ENCODE measurements around the gene ITGB1.
A peak's percentile ranks its signal among the peaks of the same experiment; 100 is the strongest.

ITGB1 gene

DNA sequence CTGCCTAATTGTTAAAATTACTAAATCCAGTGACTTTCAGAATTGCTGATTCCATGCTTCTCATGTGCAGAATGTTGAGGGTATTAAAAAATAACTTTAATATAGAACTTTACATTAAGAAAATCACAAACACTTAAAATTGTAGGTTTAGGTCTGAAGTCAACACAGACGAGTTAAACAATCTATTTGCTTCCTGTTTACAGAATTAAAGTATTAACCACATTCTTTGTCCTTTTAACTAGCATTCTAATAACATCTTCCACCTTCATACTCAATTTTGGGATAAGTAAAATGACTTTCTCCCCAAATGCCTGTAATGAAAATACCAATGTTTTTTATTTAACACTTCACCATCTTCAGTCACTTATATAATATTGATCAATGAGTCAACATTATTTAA lies 2.2 kb downstream of the ITGB1 start:
- peak; percentile 16 for DNase-seq (ENCODE audit: low spot score)

DNA sequence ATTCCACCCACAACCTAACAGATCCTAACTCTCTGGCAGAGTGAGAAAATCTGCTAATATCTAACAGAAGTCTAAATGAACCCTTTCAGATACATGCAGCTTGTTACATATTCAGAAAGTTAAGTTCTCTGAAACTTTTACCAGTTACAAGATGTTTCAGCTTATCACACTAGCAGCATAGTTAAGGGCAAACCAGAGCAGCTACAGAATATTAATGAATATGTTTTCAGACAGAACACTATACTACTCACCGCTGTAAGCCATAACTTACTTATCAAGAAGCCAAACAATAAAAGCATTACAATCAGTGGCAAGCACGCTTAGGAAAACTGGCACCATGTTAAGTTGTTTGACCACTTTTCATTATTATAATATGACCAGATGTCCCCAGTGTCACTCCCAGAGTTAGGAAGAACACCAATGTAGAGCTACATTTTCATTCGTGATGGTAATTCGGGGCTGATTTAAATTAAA lies 2.7 kb downstream of the ITGB1 start:
- DNase-seq (ENCODE audit: low spot score), result peak; percentile 35

DNA sequence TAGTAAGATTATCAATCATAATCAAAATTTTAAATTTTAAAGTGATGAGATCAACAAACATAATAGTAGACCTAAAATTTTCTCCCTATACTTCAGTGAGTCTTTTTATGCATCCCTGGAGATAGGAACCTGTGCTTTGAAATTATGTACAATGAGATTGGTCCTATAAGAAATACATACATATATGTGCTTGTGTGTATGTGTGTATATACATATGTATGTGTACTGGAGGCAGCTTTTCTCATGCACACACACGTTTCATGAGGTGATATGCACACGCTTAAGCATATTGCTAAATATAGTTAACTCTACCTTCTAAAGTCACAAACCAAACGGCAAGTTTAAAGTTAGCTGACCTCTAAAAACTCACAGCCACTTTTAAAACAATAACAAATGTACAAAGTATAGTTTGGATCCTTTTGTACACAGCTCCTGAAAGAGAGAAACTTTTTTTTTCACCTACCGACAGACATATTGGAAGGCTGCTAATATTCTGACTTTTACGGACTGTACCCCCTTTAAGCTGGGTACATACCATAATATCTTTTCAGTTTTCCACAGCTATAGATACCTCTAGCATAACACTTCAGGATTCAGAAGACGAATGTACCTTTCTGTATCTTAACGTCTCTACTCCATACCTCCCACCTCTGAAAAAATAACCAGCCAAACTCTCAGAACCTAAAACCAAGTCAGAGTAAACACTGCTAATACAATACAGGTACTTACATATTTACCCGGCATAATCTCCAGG lies 3.3 kb downstream of the ITGB1 start:
- no peak for DNase-seq (ENCODE audit: low spot score)

DNA sequence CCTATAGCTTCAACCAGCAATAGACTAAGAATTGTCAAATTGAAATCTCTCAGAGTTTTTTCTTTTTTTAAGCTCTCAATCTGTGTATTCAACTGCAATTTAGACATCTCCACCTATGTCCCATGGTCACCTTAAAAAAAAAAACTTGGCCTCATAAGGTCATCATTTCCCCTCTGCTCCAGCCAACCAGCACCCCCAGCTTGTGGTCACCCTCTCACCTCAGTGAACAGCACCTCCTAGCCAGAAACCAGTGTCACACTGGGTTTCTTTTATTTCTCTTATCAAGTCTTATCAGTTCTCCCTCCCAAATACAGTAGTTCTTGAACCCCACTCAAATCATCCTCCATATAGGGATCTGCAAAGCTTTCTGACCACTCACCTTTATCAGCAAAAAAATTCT lies 4.0 kb downstream of the ITGB1 start:
- DNase-seq (ENCODE audit: low spot score), result peak; percentile 22

GRCh38 chr10:32953277-32953927 lies 4.6 kb downstream of the ITGB1 start:
- no peak for DNase-seq (ENCODE audit: low spot score)

DNA sequence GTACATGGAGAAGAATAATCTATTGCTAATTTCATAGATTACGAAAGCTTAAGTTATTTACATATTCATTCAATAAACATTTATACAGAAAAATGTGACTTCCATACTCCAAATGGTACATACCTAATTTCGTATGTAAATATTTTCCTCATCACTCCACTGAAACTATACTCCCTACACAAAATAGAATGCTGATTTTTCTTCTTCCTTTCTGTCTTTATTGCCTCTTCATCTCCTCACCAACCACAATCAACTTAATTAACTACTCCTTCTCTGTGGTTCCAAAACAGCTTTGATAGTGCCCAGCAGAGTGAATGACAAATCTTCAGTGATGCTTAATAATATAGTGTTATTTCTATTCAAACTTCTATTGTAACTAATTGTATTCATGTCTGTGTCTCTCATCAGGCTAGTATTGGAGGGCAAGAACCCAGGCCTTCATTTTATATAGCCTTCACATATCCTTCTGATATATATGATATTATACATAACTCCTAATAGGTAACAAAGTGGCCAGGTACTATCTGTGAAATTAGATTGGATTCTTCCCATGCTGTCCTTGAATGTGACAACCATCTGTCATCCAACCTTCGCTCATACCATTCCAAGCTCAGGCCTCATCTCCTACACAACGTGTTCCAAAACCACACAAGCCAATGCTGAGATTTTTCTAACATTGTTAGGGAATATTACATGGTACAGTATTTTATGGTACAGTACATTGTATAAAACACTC lies 5.3 kb downstream of the ITGB1 start:
- DNase-seq (ENCODE audit: low spot score), result no peak

- no peak for DNase-seq (ENCODE audit: low spot score)
Measured at GRCh38 chr10:32952094-32952493, 5.9 kb downstream of the ITGB1 start.

GRCh38 chr10:32951111-32951510 lies 6.9 kb downstream of the ITGB1 start:
- DNase-seq (ENCODE audit: low spot score), result no peak

DNA sequence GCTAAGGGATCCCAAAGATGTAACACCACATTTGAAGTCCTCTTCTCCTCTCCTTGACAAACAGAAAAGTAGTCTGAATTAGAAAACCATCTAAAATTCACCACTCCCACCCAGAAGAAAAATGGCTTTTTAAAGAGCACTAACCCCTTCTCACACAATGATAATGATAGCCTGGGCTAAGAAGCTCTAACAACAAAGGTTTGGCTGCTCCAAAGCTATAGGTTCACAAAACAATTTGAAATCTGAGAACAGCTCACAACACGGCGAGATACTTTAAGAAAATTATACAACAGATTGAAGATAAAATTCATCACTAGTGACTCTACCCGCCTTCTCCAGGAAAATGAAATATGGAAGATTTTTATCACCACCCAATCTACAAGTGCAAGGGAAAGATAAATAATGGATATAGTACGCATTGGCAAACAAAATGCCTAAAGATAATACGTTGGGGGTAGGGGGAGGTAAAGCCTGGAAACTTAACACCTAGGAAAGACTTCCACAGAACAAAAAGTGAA lies 7.4 kb downstream of the ITGB1 start:
- DNase-seq (ENCODE audit: low spot score), result no peak

GRCh38 chr10:32949221-32949678 lies 8.8 kb downstream of the ITGB1 start:
- no peak for DNase-seq (ENCODE audit: low spot score)

DNA sequence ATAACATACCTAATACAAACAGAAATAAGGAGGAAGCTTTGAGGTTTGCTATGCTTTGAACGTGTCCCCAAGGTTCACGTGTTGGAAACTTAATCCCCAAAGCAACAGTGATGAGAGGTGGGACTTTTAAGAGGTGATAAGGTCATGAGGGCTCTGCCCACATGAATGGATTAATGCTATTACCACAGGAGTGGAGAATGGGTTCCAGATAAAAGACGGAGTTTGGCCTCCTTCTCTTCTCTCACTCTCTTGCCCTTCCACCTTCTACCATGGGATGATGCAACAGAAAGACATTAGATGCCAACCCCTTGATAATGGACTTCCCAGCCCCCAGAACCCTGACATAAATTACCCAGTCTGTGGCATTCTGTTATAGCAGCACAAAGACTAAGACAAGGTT lies 9.6 kb downstream of the ITGB1 start:
- peak; percentile 64 for DNase-seq (ENCODE audit: low spot score)

GRCh38 chr10:32947586-32947985 lies 10.4 kb downstream of the ITGB1 start:
- DNase-seq (ENCODE audit: low spot score), result no peak

GRCh38 chr10:32946108-32946507 lies 11.9 kb downstream of the ITGB1 start:
- no peak for DNase-seq (ENCODE audit: low spot score)

DNA sequence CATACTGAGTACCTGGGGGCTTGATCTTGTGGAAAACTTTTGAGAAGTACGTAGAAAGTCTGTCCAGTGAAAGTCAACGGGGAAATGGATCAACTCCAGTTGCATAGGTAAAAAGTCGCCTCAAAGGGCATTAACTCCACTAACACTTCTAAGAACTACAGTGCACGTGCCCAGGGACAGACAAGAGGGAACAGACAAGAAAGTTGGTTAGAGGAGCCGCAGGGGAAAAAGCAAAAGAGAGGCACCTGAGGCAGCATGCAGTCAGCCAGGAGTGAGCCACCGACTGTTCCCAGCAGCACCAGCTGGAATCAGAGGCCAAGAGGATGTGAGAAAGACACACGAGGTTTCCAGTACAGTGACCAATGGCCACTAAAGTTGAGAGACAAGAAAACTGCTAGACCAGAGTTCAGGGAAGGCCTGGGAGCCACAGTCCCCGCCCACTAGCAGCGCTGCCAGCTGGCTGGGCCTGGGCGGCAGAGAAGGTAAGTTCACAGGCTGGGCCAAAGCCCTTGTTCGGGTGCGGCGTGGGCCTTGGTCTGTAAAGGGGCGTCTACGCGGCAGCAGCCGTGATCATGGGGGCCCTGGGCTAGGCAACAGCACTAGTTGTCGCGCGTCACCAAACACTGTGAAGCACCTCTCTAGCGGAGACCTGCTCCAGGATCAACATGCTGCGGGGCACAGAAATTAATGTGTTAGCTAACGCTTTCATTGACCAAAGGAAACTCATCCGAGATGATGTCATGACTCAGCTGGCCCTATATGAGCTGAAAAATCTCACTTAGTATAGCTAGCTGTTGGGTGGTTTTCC lies 14.0 kb downstream of the ITGB1 start:
- DNase-seq (ENCODE audit: low spot score), result no peak

DNA sequence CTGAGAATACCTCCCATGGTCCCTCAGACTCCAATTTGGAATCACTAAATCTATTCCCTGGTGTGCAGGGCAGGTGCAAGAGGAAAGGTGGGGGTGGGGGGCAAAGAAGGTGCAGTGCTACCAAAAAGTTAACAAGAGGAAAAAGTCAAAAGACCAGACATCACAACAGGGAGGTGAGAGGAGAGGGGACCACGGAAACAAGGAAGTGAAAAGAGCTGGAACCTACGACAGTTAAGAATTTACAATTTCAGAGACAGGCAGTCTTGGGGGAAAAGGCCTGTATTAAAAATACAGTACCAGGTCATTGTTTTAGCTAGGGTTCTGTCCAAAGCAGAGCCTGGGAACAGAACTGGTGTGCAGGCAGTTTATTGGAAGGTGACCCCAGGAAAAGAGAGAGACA lies 14.6 kb downstream of the ITGB1 start:
- no peak for DNase-seq (ENCODE audit: low spot score)

DNA sequence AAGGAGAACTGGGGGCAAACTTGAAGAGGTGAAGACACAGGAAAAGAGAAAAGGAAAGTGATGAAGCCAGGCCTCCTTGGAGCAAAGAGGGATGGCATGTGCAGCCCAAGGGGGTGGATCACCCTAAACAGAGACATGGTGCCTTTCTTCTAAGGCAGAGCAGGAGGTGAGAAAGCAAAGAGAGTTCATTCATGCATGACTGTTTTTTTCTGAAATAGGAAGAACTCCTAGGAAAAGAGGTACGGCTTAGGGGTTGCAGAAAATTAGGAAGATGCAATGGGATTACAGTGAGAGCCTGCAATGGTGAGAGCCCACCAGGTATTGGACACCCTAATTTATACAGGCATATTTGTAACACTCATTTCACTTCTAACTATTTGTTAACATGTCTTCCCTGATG lies 15.9 kb downstream of the ITGB1 start:
- DNase-seq (ENCODE audit: low spot score), result no peak

GRCh38 chr10:32941357-32941756 lies 16.7 kb downstream of the ITGB1 start:
- DNase-seq (ENCODE audit: low spot score), result no peak

DNA sequence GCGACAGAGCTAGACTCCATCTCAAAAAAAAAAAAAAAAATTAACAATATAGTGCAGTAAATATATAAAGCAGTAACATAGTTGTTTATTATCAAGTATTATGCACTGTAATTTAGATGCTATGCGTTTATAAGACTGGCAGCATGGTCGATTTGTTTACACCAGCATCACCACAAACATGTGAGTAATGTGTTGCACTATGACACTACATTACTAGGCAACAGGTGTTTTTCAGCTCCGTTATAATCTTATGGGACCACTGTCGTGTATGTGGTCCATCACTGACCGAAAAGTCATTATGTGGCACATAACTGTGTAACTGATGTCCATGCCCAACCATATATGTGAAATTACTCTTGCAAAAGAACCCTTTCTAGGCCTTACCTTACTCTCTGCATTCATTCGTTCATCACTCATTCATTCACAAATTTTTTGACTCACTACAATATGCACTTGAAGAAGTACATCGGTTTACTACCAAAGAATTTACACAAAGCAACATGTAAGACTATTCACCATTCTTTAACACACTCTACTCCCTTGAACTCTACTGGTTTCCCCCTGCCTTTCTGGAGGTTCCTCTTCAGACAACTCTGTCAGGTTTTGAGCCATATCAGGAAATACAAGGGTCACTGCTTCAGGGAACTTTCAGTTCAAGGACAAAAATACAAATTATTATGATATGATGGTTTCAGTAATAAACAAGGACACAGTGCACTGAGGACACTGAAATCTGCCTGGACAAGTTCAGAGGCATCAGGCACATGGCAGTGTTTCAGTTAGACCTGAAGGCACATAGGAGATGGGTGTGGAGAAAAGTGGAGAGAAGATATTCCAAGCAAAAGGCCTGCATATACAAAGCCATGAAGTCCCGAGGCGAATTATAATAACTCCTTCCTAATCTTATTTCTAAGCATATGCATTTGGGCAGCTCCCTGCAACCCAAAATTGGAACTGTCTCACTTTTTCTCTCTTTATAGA lies 17.4 kb downstream of the ITGB1 start:
- DNase-seq (ENCODE audit: low spot score), result no peak

- no peak for DNase-seq (ENCODE audit: low spot score)
Measured at GRCh38 chr10:32939296-32940111, 18.5 kb downstream of the ITGB1 start.
